Panc1 (cell line): Measurements from ENCODE around the gene B4GALNT4.

Experiments
- POLR2AphosphoS5 ChIP-seq: IDR thresholded peaks from 2 replicates; pipeline ENCODE4 v1.6.1; 2012; ENCODE audit warnings: mild to moderate bottlenecking, low read depth, low read length, moderate library complexity
- TCF7L2 ChIP-seq: IDR thresholded peaks from 2 replicates; pipeline ENCODE4 v1.6.1; 2011; ENCODE audit warnings: mild to moderate bottlenecking, low read depth, low read length, inconsistent platforms
- TF ChIP-seq, protein P1 (sequence below): fragments of 450-650 bp; IDR thresholded peaks from 2 replicates; pipeline ENCODE4 v1.5.1; 2017; ENCODE audit warnings: mild to moderate bottlenecking

DNA sequence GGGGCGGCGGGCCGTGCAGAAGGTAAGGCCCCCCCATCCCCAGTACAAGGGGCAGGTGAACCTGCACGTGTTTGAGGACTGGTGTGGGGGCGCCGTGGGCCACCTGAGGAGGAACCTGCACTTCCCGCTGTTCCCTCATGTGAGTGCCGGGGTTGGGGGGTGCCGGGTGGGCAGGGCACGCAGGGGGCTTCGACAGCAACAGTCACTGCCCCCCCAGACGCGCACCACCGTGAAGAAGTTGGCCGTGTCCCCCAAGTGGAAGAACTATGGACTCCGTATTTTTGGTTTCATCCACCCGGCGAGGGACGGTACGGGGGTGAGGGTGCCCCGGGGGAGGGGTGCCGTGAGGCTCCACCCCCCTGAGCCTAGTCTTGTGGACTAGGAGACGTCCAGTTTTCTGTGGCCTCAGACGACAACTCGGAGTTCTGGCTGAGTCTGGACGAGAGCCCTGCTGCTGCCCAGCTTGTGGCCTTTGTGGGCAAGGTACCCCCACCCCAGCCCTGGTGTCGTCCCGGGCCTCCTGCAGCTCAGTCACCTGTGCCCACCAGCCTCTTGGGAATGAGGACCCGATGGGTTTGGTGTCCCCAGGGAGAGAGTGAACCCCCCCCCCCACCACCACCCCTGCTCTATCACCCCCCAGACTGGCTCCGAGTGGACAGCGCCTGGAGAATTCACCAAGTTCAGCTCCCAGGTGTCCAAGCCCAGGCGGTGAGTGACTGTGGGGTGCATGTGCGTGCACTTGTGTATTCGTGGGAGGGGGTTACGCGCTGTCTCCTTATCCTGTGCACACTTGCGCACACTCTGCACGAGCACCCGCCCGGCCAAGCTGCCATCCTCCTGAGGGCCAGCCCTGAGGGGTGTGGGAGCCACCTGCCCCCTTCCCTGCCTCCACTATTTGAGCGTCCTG lies 3.8 kb downstream of the B4GALNT4 start:
- TF ChIP-seq, protein P1, sequence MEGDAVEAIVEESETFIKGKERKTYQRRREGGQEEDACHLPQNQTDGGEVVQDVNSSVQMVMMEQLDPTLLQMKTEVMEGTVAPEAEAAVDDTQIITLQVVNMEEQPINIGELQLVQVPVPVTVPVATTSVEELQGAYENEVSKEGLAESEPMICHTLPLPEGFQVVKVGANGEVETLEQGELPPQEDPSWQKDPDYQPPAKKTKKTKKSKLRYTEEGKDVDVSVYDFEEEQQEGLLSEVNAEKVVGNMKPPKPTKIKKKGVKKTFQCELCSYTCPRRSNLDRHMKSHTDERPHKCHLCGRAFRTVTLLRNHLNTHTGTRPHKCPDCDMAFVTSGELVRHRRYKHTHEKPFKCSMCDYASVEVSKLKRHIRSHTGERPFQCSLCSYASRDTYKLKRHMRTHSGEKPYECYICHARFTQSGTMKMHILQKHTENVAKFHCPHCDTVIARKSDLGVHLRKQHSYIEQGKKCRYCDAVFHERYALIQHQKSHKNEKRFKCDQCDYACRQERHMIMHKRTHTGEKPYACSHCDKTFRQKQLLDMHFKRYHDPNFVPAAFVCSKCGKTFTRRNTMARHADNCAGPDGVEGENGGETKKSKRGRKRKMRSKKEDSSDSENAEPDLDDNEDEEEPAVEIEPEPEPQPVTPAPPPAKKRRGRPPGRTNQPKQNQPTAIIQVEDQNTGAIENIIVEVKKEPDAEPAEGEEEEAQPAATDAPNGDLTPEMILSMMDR, result no peak
- TF ChIP-seq TCF7L2, result no peak
- TF ChIP-seq POLR2AphosphoS5, result no peak
